K562 (cell line): Measurements from ENCODE around the gene ANAPC2. TPM values are rescaled to one million over a fixed set of nuclear protein-coding genes. Genes with fewer than 3 reads are reported as not detected.

Experiments used
- ATAC-seq: fragments of 200-7000 bp; cut with Tn5 transposase; 3 replicates; pipeline ENCODE4 v1.9.1; 2020; ENCODE audit warnings: moderate library complexity
- BruUV-seq: library from RNA; stranded (reverse); fragments of 400-500 nt; replicated peaks from 2 replicates; lab custom pipeline; 2021; lab: Mats Ljungman, UMichigan
- CTCF ChIA-PET: fragments of 300-600 bp; formaldehyde crosslinking; extraction: SDS; loops from one replicate; lab custom pipeline; 2021; ENCODE audit warnings: low intra/inter-chr PET ratio; lab: Yijun Ruan, JAX
- POLR2A ChIA-PET: fragments of 300-600, 350-650 bp; sonication (Branson Sonifier 250); formaldehyde crosslinking; extraction: SDS; loops from one replicate; lab custom pipeline; 2021; ENCODE audit warnings: antibody characterized with exemption, inconsistent platforms; lab: Yijun Ruan, JAX
- DNase-seq, 4 experiments: peaks; one replicate each; pipeline versions ENCODE4 v3.0.0 to v3.0.0-alpha.2; 2011 to 2018; ENCODE audit warnings: low spot score in 3 of 4, mixed read lengths in 3 of 4; ENCODE audit errors: extremely low read depth in 1 of 4
- FAIRE-seq: peaks from 2 replicates; lab custom pipeline; 2011; peaks lifted over from hg19 to GRCh38; lab: Jason Lieb, UNC
- H2AFZ ChIP-seq: 2 replicates; pipeline ENCODE4 v1.6.0; 2011; ENCODE audit warnings: low read depth, low read length, control low read depth, inconsistent platforms
- H3K27ac ChIP-seq: fragments of 200-600 bp; 3 replicates; pipeline ENCODE4 v1.8.0; 2011; ENCODE audit warnings: low read depth, mild to moderate bottlenecking, control low read depth, inconsistent platforms, low read length, moderate library complexity, mixed read lengths; ENCODE audit errors: extremely low read depth
- H3K27me3 ChIP-seq, 2 experiments: fragments of 300-600 bp in 1 of 2; 2 replicates in 1 of 2; 3 replicates in 1 of 2; pipeline versions ENCODE4 v1.6.0 to v1.8.0; 2011; ENCODE audit warnings: inconsistent platforms in 2 of 2, low read length in 2 of 2, mild to moderate bottlenecking in 1 of 2, mixed read lengths in 1 of 2, moderate library complexity in 1 of 2; ENCODE audit not compliant: control insufficient read depth in 2 of 2, insufficient read depth in 2 of 2
- H3K36me3 ChIP-seq: fragments of 300-600 bp; 3 replicates; pipeline ENCODE4 v1.8.0; 2011; ENCODE audit warnings: mild to moderate bottlenecking, low read length, inconsistent platforms; ENCODE audit not compliant: control insufficient read depth, insufficient read depth
- H3K4me1 ChIP-seq, 2 experiments: fragments of 200-600 bp in 1 of 2; replicated peaks in 1 of 2; 2 replicates in 1 of 2; 3 replicates in 1 of 2; pipeline versions ENCODE4 v1.5.1 to v1.8.0; 2011; ENCODE audit warnings: inconsistent platforms in 2 of 2, low read length in 2 of 2, mild to moderate bottlenecking in 1 of 2, mixed read lengths in 1 of 2, moderate library complexity in 1 of 2; ENCODE audit not compliant: control insufficient read depth in 2 of 2, insufficient read depth in 2 of 2
- H3K4me2 ChIP-seq: 2 replicates; pipeline ENCODE4 v1.6.1; 2011; ENCODE audit warnings: low read length, control low read depth, inconsistent platforms, mixed read lengths; ENCODE audit not compliant: insufficient read depth
- H3K4me3 ChIP-seq: fragments of 200-600 bp; sonication (generic), shearing (Covaris generic); 2 replicates; pipeline ENCODE4 v1.5.1; 2016; ENCODE audit warnings: control low read depth, inconsistent platforms
- H3K79me2 ChIP-seq: fragments of 200-600 bp; 3 replicates; pipeline ENCODE4 v1.8.0; 2011; ENCODE audit warnings: low read length, inconsistent platforms; ENCODE audit not compliant: control insufficient read depth, insufficient read depth
- H3K9ac ChIP-seq, 2 experiments: 2 replicates each; pipeline versions ENCODE4 v1.6.0 to v1.6.1; 2011; ENCODE audit warnings: low read depth in 2 of 2, low read length in 2 of 2, control low read depth in 1 of 2, inconsistent platforms in 1 of 2, mild to moderate bottlenecking in 1 of 2, mixed read lengths in 1 of 2; ENCODE audit not compliant: insufficient read depth in 1 of 2
- H3K9me1 ChIP-seq: one replicate; pipeline ENCODE4 v1.6.0; 2011; ENCODE audit warnings: inconsistent platforms, mild to moderate bottlenecking, low read length, moderate library complexity; ENCODE audit not compliant: control insufficient read depth, insufficient read depth
- H3K9me3 ChIP-seq: replicated peaks from 2 replicates; pipeline ENCODE4 v1.5.1; 2011; ENCODE audit warnings: low read depth, low read length, inconsistent platforms; ENCODE audit not compliant: control insufficient read depth, insufficient read depth
- H4K20me1 ChIP-seq: replicated peaks from 2 replicates; pipeline ENCODE4 v1.6.1; 2011; ENCODE audit warnings: low read length, inconsistent platforms, mixed read lengths; ENCODE audit not compliant: control insufficient read depth, insufficient read depth
- FOXJ3 ChIP-seq: sonication (generic); formaldehyde crosslinking; IDR thresholded peaks from 2 replicates; pipeline ENCODE4 v1.4.0; 2020; ENCODE audit warnings: mild to moderate bottlenecking, missing genetic modification reagents
- LARP7 ChIP-seq: fragments of 450-650 bp; IDR thresholded peaks from 2 replicates; pipeline ENCODE4 v1.6.1; 2016
- OTX1 ChIP-seq: fragments of 450-650 bp; formaldehyde crosslinking; IDR thresholded peaks from 2 replicates; pipeline ENCODE4 v1.4.0; 2022; ENCODE audit warnings: mild to moderate bottlenecking
- REST ChIP-seq, 2 experiments: fragments of 450-650 bp; formaldehyde crosslinking in 1 of 2; IDR thresholded peaks; 2 replicates each; pipeline versions ENCODE4 v1.4.0 to v1.6.1; 2014 to 2020; ENCODE audit warnings: mild to moderate bottlenecking in 2 of 2, borderline replicate concordance in 1 of 2, low read depth in 1 of 2
- SAFB2 ChIP-seq: fragments of 200-400 bp; formaldehyde crosslinking; IDR thresholded peaks from 2 replicates; pipeline ENCODE4 v1.6.1; 2018; ENCODE audit warnings: borderline replicate concordance, low read length, low read depth, moderate library complexity; ENCODE audit not compliant: severe bottlenecking
- SMARCA5 ChIP-seq: fragments of 450-650 bp; IDR thresholded peaks from 2 replicates; pipeline ENCODE4 v1.6.1; 2016
- ZNF143 ChIP-seq: sonication (generic); formaldehyde crosslinking; IDR thresholded peaks from 2 replicates; pipeline ENCODE4 v1.9.0; 2022; ENCODE audit warnings: mild to moderate bottlenecking, missing genetic modification reagents
- WGBS: fragments of 100-300 bp; shearing (Covaris generic); methylation state at CpG from one replicate; pipeline ENCODE4 v1.1.6; 2016; ENCODE audit warnings: low coverage, mixed read lengths; ENCODE audit not compliant: insufficient coverage; ENCODE audit errors: missing lambda C conversion rate; 5-methylcytosine and 5-hydroxymethylcytosine counted together
- in situ Hi-C: fragments of 300-500 bp; cut with MboI; formaldehyde crosslinking; loops from 4 replicates; pipeline ENCODE4 v1.15.0; 2018; ENCODE audit warnings: inconsistent platforms, mixed read lengths
- intact Hi-C: fragments of 100-400 bp; cut with micrococcal nuclease; formaldehyde crosslinking; loops from 2 replicates; pipeline ENCODE4 v1.14.2; 2022
- polyA plus RNA-seq, 8 experiments: library from polyadenylated mRNA; depleted of rRNA in 4 of 8; stranded (reverse) in 5 of 8; unstranded in 3 of 8; fragments of >200 nt; fragmentation: Nextera tagmentation in 2 of 8; fragmentation: Illumina TruSeq in 1 of 8; extraction: Ambion mirVana in 2 of 8; extraction: Trizol in 1 of 8; gene quantifications; 2 replicates each; pipeline versions ENCODE4 v1.2.1 to v1.2.3, GENCODE V29; 2011 to 2014; ENCODE audit warnings: inconsistent platforms in 1 of 8, missing spikeins in 1 of 8
- total RNA-seq, 7 experiments: library from RNA; depleted of rRNA in 6 of 7; stranded (reverse); fragments of >200 nt in 6 of 7; fragmentation: Illumina TruSeq in 2 of 7; extraction: Trizol in 2 of 7; gene quantifications; 2 replicates each; pipeline versions ENCODE4 v1.2.1 to v1.2.3, GENCODE V29; 2011 to 2021; ENCODE audit warnings: low replicate concordance in 1 of 7

ANAPC2 gene
- total and polyA plus RNA-seq, 9 of the 15 experiments (the other 6 are each of a cell fraction or from before 2014, with no cell fraction given): 0.11 to 56.5 (median 17.1) TPM; not detected in 1

DNA sequence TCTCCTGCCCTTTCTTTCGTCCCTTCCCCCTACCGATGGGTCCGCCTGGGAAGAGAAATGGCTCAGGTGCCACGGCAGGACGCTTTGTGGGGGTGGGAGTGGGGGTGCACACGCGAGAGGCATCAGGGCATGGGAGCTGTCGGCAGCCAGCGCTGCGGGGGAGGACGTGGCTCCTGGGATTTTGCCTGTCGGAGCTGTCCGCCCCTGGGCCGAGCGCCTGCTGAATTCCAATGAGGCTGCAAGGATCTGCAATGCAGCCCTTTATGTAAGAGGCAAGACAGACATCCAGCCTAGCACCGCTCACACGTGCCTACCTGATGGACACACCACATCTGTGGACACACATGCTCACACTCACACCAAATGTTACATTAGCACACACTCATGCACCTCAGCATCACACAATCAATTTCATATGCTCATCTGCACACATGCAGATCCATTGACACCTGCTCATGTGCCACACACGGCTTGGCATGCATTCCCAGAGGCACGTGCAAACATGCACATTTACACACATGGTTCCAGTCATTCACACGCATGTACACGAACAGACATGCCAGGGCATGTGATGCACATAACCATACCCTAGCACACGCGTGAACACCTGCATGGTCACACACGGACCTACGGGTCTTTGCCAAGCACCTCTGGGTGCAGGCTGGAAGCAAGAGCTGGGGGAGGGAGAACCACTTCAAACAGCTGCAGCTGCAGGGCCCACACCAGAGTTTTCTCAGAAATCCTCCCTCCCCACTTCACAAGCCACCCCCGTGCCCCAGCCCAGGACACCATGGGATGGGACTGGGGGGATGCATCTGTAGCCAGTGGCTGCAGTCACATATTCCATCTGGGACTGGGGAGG, 48.0 kb downstream of the ANAPC2 start:
- POLR2A ChIA-PET: interaction anchor here (0.8 to 2.5 kb wide), 4 partner anchors 10 to 87 kb away, joined by 4 to 22 read pairs (median 10); partner anchors contain the start of gene ENTPD2
- TF ChIP-seq OTX1: no peak
- TF ChIP-seq LARP7: no peak
- TF ChIP-seq SMARCA5: no peak
- no peak for TF ChIP-seq FOXJ3 (CRISPR knock-in tag)
- TF ChIP-seq ZNF143 (CRISPR knock-in tag): no peak
- peak; percentile 49 for TF ChIP-seq REST (IDR thresholded peaks at IDR 0.05; ENCODE audit: borderline replicate concordance)
- TF ChIP-seq REST (CRISPR knock-in tag; IDR thresholded peaks at IDR 0.05; ENCODE audit: low read depth): no peak
- TF ChIP-seq SAFB2: no peak

More for the DNA sequence above, 48.0 kb downstream of the ANAPC2 start:
- H3K9me3 ChIP-seq: no peaks in the 10 kb centered on the region
- H3K27ac ChIP-seq: no peak overlapping the region
- H3K4me3 ChIP-seq: no peak overlapping the region
- H2AFZ ChIP-seq: no peak overlapping the region
- WGBS: 5% methylated on average over 23 of the region's 26 CpGs
- BruUV-seq: no TSS peak
- intact Hi-C loops: no loop called here
- peaks cover 43 to 84% of the 10 kb centered on the region in 2 experiments; a peak in 4 of 5 replicates for H3K27me3 ChIP-seq
- H4K20me1 ChIP-seq: peaks cover 24% of the 10 kb centered on the region
- H3K4me1 ChIP-seq: peaks cover 0 to 52% of the 10 kb centered on the region in 2 experiments; a peak in 2 of 5 replicates
- H3K4me2 ChIP-seq: no peak overlapping the region
- FAIRE-seq (no peak), ATAC-seq (no peak), DNase-seq (peak in 1 of 4 experiments; percentile 5)
- H3K36me3 ChIP-seq: no peaks in the 10 kb centered on the region
- H3K9me1 ChIP-seq: no peaks in the 10 kb centered on the region
- no peaks in the 10 kb centered on the region for H3K79me2 ChIP-seq
- in situ Hi-C loops: no loop called here
- CTCF ChIA-PET: no interaction called here
- no peak overlapping the region for H3K9ac ChIP-seq
